ENCODE results near the gene MANSC4. TPM values are rescaled to one million over a fixed set of nuclear protein-coding genes. Genes with fewer than 3 reads are reported as not detected.

The MANSC4 gene
- total and polyA plus RNA-seq, 10 of the 15 experiments (the other 5 are each of a cell fraction or from before 2014, with no cell fraction given): 0.18 to 0.21 (median 0.19) TPM; not detected in 7

- no peaks in the 10 kb centered on the region for H3K4me1 ChIP-seq (ENCODE audit: control insufficient read depth, insufficient read depth, low read length)
- no peak for FAIRE-seq
- in situ Hi-C loops (cut with MboI): no loop called here
Observed at GRCh38 chr12:27808841-27809240, 28.8 kb upstream of the MANSC4 start.

More at GRCh38 chr12:27808841-27809240, 28.8 kb upstream of the MANSC4 start:
- Histone ChIP-seq H2AFZ (ENCODE audit: control insufficient read depth, low read depth, low read length) (no peak overlapping the region), H3K27me3 (replicated peaks in 1 of 2; ENCODE audit: control insufficient read depth in 2 of 2, insufficient read depth in 2 of 2, low read length in 1 of 2) (no peaks in the 10 kb centered on the region), H3K79me2 (ENCODE audit: control insufficient read depth, insufficient read depth, low read length) (no peaks in the 10 kb centered on the region), H4K20me1 (ENCODE audit: control insufficient read depth, insufficient read depth) (no peaks in the 10 kb centered on the region), H3K4me3 (no peak overlapping the region), H3K4me2 (ENCODE audit: control insufficient read depth, insufficient read depth) (no peak overlapping the region), H3K27ac (ENCODE audit: control insufficient read depth, insufficient read depth) (no peak overlapping the region), H3K9ac (ENCODE audit: control insufficient read depth, insufficient read depth, low read length) (no peak overlapping the region), H3K36me3 (ENCODE audit: control insufficient read depth in 2 of 2, insufficient read depth in 2 of 2, low read length in 1 of 2) (no peaks in the 10 kb centered on the region), H3K9me3 (replicated peaks; ENCODE audit: control insufficient read depth, insufficient read depth, low read length) (no peaks in the 10 kb centered on the region; the same call in 2 of the 3 replicates)
- no peak for ATAC-seq
- SMC1A ChIA-PET (ENCODE audit: uncharacterized antibody, unreplicated experiment): interaction anchor here (1.0 to 1.1 kb wide), 3 partner anchors 19 to 76 kb away, joined by 3 read pairs; no protein-coding TSS in a partner anchor
- CTCF ChIA-PET: no interaction called here
- DNase-seq (ENCODE audit: low read depth, low spot score): no peak
- RAD21 ChIA-PET (ENCODE audit: unreplicated experiment): no interaction called here
- POLR2A ChIA-PET: no interaction called here
- TF ChIP-seq SREBF2 (IDR thresholded peaks at IDR 0.05; ENCODE audit: low read length) (no peak), CBX5 (IDR thresholded peaks at IDR 0.05; ENCODE audit: low read depth) (no peak), ASH2L (IDR thresholded peaks at IDR 0.05; ENCODE audit: borderline replicate concordance, low read depth) (no peak), SPI1 (IDR thresholded peaks at IDR 0.05; ENCODE audit: borderline replicate concordance, insufficient read depth, low read depth, low read length) (no peak), RELA (IDR thresholded peaks at IDR 0.05; ENCODE audit: borderline replicate concordance, partially characterized antibody) (no peak), RFX5 (IDR thresholded peaks at IDR 0.05; ENCODE audit: low read depth, low read length) (no peak), SIN3A (IDR thresholded peaks at IDR 0.05; ENCODE audit: low read depth, low read length) (no peak), KDM1A (IDR thresholded peaks at IDR 0.05; ENCODE audit: borderline replicate concordance) (no peak), E4F1 (IDR thresholded peaks at IDR 0.05; ENCODE audit: borderline replicate concordance, partially characterized antibody) (no peak), SIX5 (IDR thresholded peaks at IDR 0.05; ENCODE audit: low read depth, low read length, severe bottlenecking) (no peak), SP1 (IDR thresholded peaks at IDR 0.05; ENCODE audit: low read depth, low read length) (no peak), HCFC1 (IDR thresholded peaks at IDR 0.05; ENCODE audit: low read length) (no peak), ZNF24 (IDR thresholded peaks at IDR 0.05) (no peak), CEBPB (IDR thresholded peaks at IDR 0.05; ENCODE audit: borderline replicate concordance in 1 of 2, low read depth in 2 of 2, low read length in 2 of 2) (no peak), LARP7 (IDR thresholded peaks at IDR 0.05) (no peak), RBBP5 (conservative IDR thresholded peaks at IDR 0.05) (no peak), BHLHE40 (IDR thresholded peaks at IDR 0.05; ENCODE audit: borderline replicate concordance in 1 of 2, low read depth in 2 of 2, low read length in 1 of 2) (no peak), EP300 (IDR thresholded peaks at IDR 0.05; ENCODE audit: borderline replicate concordance in 1 of 2, control insufficient read depth in 1 of 2, low read depth in 2 of 2, low read length in 2 of 2) (no peak), ELK1 (IDR thresholded peaks at IDR 0.05; ENCODE audit: low read depth, low read length) (no peak), TAF1 (IDR thresholded peaks at IDR 0.05; ENCODE audit: borderline replicate concordance, low read depth, low read length) (no peak)
- 66% methylated on average over 6 of the region's 6 CpGs for WGBS (ENCODE audit: insufficient coverage, insufficient replicate concordance, low lambda C conversion rate, missing lambda C conversion rate)
- intact Hi-C loops (cut with micrococcal nuclease; ENCODE audit: unreplicated experiment): no loop called here
- BruUV-seq (replicated peaks): no TSS peak

Data from GM12878 (cell line).